GM21576 (cell line): Measurements from ENCODE around the gene TBX1.

Experiments
- ATAC-seq: cut with Tn5 transposase; IDR thresholded peaks from one replicate; pipeline ENCODE4 v1.9.1; 2021; ENCODE audit warnings: mild to moderate bottlenecking, moderate library complexity; ENCODE audit not compliant: unreplicated experiment

The TBX1 gene

DNA sequence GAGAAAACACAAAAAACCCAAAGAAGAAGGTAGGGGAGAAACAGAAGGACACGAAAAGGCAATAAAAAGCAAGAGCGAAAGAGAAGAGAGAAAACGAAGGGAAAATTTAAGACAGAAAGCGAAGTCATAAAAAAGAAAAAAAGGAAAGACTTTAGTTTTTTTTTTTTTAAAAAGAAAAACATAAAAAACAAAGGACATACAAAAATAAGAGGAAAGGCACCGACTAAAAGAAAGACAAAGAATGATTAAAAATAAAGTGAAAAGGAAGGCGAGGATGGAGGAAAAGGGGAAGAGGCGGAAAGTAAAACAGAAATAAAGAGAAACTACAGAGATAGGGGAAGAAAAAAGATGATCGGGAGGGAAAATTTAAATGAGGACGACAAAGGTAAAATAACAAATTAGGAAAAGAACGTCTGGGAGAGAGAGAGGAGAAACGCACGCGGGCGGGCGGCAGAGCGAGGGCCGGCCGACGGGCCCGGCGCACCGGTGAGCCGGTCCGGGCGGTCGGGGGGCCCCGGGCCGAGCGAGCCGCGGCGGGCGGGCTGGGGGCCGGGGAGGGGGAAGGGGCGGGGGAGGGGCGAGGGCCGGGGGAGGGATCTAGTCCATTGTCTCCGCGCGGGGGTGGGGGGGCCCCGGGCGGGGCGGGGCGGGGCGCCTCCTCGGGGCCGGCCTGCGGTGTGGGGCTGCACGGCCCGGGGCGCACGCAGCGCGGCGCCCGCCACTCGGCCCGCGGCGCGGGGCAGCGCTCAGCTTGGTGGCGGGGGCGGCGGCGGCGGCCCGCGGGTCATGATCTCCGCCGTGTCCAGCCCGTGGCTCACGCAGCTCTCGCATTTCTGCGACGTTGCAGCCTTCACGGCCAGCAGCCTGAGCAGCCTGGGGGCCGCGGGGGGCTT, at the start of gene TBX1:
TSS of gene TBX1 (plus strand) at position 721 of the 893 bp plus-strand sequence. CDS start at position 787, 66 bp downstream.
- no peak for ATAC-seq

DNA sequence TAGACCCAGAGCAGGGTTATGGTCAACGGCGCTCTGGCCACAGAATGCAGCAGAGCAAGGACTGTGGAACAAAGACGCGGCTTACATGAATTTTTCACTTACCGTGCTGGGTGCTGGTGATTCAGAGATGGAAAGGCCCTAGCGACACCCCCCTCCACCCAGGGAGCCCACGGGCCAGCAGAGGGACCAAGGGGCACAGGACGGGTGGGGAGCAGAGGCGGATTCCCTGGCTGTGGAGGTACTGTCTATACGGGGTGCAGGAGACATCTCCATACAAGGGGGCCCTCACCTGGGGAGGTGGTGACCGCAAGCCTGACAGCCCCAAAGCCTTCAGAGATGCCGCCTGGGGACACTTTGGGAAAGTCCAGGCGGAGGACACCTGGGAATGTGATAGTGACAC, 47.3 kb upstream of the TBX1 start:
- no peak for ATAC-seq

DNA sequence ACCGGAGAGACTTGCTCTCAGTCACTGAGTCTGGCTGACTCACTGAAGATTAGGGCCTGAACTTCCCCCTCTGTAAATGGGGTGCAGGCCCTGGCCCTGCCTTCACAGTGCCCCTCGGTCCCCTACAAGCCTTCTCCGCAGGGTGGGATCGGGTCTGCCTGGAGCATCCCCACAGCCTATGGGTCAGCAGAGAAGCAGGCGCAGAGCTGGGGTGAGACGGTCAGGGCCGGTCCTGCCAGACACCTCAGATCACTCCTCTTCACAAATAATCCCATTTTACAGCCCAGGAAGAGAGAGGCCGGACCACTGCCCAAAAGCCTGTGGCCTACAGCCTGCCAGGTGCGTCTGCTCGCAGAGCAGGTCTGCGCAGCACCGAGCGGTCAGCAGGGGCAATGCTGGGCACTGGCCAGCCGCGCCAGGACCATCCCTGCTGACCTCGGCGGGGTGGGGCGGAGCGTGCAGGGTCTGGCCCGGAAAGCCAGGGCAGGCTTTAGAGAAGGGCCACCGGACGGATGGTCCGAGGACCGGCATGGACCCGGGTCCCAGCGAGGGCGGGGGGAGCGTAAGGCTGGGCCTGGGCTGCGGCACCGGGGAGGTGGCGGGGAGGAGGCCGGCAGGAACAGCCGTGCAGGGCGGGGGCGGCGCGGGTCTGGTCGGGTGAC, 46.8 kb upstream of the TBX1 start:
- ATAC-seq: no peak

DNA sequence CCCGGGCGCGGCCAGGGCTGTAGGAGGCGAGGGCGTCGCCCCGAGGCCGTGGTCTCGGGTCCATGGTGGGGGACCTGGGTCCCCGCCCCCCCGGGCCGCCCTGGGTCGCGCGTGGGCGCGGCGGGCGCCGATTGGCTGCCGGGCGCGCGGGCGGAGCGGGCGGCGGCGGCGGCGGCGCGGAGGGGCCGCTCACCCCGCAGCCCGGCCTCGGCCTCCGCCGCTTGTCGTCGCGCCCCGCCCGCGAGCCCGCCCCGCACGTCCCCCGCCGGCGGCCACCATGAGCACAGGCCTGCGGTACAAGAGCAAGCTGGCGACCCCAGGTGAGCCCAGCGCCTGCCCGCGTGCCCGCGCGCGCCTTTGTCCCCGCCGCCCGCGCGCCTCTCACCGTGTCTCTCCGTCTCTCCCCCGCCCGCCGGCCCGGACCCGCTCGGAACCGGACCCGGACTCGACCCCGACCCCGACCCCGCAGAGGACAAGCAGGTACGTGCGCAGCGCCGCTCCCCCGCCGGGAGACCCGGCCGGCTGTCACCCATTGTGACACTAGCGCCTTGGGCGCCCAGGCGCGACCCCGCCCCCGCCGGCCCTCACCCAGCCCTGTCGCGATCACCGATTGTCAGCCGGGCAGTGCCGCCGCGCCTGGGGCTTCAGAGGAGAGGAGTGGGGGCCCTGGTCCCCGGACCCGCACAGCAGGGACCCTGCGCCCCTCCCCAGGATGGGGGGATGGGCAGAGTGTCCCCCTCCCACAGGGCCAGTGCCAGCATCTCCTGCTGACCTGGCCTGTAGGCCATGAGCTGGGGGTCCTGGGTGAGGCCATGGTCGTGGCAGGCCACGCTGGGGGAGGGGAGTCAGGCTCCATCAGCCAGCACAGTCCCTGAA, 46.0 kb upstream of the TBX1 start, which contains the start of gene SEPTIN5:
TSS of gene SEPTIN5 (plus strand) at position 192 of the 876 bp plus-strand sequence. CDS start at position 278, 86 bp downstream.
- ATAC-seq: no peak

DNA sequence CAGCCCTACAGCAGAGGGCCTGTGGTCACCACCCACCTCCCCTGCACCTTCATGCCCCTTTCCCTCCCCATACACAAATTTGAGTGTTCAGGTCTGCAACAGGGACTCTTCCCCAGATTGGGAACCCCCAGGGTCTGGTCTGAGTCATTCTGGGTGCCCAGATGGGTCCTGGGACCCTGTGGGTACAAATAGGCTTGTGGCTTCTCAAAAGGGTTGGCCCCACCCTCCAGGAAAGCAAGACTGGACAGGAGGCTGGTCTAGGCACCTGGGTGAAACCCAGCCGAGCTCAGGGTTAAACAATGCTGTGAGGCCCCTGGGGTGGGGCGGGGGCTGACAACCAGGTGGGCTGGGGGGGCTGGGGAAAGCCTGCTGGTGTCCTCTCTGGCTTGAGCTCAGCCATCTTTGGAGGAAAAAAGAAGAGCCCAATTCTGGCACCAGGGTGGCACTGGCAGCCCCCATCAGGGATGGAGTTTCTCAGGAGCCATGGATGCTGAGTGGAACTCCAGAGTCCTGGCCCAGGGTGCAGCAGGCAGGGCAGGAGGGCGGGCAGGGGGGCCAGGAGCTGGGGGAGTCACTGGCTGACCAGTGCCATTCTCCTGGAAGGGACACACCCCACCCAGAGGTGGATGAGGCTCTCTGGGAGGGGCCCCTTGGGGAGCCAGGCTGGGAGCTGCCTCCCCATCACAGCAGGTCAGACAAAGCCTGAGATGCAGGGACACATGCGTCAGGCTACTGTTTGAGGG, 45.2 kb upstream of the TBX1 start:
- ATAC-seq: no peak

DNA sequence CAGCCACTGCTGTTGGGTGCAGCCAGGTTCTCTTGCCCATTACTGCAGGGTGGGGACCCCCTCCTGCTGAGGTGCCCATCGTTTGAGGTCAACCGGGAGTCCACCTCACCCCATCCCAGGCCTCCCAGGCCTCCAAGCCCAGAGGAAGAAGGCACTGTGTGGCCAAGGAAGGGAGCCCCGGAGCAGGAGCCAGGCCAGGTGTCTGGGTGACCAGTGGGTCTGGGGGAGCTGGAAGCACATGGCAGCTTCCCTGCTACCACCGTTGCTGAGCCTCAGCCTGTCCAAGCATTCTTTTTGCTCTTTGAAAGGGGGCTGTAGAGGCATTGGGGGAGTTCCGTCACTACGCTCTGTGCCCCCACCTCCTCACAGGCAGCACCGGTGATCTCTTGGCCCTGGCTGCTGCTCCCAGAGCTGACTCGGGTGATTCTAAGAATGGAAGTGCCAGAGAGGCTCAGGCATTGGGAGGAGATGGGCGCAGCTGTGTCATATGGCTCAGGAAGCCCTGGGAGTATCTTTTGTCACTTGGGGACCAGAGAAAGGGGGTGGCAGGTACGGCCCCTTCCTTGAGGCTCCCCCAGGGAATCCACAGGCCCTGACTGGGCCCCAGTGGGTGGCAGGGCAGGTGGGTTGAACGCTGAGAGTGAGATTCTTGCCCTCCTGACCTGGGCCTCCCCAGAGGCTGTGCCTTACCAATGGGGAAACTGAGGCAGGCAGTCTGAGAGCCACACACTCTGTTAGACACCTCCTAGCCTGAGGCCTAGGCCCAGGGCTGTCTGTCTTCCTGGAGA, 44.3 kb upstream of the TBX1 start:
- ATAC-seq: no peak

DNA sequence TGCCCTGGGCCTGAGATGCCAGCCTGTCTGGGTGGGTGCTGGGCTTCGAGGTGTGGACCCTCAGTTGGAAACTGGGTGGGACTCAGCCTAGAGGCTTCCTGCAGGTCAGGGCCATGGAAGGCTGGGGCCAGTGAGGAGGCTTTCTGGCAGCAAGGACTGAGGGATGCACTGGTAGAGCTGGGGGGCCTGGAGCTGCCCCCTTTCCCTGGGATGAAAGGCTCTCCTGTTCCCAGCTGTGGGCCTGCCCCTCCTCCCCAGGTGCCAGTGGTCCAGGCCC, 43.8 kb upstream of the TBX1 start:
- ATAC-seq: no peak

DNA sequence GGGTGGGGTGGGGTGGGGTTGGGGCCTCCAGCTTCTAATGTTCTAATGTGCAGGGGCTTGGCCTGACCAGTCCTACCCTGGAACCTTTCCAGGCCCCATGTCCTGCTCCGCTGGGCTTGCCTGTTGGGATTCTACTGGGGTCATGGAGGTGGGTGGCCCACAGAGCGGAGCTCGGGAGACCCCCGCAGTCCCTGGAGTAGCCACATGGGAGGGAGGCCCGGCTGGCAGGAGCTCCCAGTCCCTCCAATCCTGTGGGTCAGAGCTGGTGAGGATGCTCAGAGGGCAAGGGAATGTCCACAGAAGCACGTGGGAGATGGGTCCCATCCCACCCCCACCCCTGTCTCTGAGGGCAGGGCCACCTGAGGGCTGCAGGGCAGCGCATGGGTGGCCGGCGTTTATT, 43.4 kb upstream of the TBX1 start:
- no peak for ATAC-seq

DNA sequence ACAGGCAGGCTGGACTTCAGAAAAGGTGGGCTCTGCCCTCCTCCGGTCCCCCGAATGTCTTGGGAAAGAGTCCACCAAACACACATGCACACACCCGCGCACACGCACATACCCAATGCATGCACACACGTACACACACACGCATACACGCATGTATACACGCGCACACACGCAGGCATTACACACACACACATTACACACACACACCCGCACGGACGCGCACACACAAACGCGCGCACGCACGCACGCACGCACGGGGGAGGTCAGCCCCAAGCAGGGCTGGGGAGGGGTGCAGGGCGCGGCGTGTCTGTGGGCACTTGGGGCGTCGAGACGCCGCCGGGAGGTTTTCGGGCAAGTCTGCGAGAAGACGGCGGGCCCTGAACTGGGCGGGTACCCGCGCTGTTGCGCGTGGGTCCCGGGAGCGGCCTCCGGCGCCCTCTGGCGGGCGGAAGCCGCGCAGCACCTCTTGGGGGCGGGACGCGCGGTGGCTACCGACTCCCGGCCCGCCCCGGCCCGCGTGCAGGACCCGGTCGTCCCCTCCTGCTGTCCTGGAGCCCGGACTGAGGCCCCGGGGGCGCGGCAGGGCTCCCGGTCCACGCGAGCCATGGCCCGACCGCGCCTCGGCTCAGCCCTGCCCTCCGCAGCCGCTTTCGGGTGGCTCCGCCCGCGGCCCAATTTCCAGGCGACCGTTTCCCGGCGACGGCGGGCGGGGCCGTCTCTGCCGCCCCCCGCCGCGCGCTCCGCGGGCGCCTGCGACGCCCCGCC, 42.7 kb upstream of the TBX1 start:
- ATAC-seq: no peak

DNA sequence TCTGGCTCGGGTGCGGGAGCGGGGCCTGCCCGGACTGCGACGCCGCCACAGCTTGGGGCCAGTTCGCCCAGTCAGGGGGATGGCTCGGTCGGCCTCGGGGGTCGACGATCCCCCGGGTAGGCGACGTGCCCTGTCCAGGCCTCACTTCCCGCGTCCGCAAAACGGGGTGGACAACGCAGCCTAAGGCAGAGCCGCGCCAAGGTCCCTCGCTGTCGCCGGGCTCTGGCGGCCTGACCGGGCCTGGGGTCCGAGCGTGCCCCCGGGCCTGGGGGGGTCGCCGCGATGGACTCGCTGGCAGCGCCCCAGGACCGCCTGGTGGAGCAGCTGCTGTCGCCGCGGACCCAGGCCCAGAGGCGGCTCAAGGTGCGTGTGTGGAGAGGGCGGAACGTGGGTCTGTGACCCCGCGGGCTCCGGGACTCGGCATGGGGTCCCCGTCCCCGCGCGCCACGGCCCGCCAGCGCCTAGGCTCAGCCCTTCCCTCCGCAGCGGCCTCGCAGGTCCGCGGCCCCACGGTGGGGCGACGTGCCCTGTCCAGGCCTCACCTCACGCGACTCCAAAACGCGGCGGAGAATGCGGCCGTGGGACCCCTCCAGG, 42.0 kb upstream of the TBX1 start:
- no peak for ATAC-seq

DNA sequence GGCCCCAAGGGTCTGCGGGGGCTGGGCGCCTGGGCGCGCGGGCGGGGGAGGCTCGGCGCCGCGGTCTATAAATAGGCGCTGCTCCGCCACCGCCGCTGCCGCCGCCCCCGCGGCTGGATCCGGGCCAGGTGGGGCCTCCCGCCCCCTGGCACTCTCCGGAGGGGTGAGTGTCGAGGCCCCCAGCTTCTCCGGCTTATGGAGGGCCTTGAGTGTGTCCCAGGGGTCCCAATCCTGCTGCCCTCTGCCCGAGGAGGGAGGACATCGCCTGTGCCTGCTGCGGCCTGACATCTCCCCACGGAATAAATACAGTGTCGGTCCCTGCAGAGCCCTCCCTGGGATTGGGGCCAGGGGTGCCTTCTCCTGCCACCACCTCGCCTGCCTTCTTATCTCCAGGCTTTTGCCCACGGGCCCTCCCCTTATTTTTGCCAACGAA, 41.5 kb upstream of the TBX1 start:
- ATAC-seq: no peak

DNA sequence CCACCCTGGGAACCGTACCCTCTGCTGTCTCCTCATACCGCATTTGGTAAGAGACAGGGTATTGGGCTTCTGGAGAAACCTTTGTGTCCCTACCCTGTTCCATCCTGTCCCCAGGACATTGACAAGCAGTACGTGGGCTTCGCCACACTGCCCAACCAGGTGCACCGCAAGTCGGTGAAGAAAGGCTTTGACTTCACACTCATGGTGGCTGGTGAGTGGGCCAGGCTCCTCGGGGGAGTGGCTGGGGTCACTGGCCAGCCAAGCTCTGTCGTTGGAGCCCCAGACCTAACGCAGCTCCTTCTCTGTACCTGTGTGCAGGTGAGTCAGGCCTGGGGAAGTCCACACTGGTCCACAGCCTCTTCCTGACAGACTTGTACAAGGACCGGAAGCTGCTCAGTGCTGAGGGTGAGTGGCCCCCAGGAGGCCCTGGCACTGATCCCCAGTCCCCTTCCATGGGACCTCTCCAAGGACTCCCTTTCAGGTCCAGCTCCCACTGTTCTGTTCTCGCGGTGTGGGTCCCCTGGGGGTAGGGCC, 41.0 kb upstream of the TBX1 start:
- ATAC-seq: no peak

DNA sequence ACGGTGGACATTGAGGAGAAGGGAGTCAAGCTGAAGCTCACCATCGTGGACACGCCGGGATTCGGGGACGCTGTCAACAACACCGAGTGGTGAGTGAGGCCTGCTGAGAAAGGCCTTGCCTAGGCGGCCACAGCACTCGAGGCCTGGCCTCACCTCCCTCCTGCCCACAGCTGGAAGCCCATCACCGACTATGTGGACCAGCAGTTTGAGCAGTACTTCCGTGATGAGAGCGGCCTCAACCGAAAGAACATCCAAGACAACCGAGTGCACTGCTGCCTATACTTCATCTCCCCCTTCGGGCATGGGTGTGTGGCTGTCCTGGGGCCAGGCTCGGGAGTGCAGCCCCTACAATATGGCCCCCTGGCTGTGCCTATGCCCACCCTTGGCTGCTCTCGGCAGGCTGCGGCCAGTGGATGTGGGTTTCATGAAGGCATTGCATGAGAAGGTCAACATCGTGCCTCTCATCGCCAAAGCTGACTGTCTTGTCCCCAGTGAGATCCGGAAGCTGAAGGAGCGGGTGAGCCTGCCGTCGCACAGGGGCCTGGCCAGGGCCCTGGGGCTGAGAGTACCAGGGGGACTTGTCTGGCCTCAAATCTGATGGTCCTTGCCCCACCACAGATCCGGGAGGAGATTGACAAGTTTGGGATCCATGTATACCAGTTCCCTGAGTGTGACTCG, 40.3 kb upstream of the TBX1 start:
- ATAC-seq: no peak

DNA sequence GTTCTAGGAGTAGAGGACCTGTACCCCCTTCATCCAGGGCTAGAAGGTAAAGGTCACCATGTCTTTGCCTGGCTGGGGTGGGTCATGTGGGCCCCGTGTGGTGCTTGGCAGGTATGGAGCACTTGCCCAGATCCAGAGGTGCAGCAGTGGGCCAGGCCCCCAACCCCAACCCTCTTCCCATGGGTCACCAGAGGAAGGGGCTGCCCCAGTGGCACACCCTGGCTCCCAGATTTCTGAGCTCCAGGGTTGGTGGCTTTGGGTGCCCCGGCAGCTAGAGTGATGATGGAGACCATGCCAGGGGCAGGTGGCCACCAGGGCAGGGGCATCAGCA, 39.6 kb upstream of the TBX1 start:
- ATAC-seq: no peak

DNA sequence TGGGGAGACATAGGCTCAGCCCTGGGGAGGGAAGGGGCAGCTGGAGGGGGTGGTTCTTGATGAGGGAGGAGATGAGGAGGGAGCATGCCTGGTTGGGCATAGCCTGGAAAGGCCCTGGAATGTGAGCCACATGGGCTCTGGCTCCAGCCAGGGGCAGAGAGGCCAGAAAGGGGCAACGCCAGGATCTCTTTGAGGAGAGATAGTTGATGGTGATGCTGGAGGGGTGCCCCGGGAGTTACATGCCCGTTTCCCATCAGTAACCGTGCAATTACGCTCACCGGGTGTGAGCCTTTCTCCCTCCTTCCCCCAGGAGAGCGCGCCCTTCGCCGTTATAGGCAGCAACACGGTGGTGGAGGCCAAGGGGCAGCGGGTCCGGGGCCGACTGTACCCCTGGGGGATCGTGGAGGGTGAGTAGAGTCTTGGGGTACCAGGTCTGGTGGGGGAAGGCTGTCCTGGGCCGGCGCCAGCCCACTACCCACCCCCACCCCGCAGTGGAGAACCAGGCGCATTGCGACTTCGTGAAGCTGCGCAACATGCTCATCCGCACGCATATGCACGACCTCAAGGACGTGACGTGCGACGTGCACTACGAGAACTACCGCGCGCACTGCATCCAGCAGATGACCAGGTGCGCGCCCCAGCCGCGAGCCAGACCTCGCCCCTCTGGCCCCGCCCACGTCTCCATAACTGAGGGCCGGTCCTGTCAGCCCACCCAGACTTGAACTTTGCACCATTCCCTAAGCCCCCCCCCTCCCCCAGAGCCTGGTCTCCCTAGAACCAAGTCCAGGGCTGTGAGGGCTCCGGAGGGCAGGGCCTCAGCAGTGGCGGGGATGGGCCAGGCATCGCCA, 39.0 kb upstream of the TBX1 start:
- ATAC-seq: no peak

DNA sequence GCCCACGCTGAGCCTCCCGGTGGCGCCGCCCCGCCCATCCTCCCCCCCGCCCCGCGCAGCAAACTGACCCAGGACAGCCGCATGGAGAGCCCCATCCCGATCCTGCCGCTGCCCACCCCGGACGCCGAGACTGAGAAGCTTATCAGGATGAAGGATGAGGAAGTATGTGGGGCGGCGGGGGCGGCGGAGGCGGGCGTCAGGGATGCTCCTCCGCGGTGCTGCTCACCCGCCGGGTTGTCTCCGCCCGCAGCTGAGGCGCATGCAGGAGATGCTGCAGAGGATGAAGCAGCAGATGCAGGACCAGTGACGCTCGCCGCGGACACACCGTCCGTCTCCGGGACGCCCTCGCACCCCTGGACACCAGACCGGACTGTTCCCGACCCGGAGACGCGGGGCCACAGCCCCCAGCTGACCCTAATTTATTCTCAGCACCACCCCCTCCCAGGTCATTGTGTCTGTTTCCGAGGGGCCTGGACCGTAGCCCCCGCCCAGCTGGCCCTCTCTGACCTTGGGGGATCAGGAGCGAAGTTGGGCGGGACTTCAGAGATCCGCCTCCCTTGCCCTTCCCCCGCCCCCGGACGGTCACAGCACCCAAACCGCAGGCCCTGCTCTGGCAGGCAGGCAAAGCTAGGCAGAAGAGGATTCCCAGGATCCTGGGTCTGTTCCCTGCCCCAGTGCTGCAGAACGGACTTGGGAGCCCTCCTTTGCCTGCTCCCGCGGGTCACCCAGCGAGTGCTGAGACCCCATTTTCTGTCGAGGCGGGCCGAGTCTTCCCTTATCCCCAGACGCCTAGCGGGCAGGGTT, 38.2 kb upstream of the TBX1 start:
- ATAC-seq: no peak

DNA sequence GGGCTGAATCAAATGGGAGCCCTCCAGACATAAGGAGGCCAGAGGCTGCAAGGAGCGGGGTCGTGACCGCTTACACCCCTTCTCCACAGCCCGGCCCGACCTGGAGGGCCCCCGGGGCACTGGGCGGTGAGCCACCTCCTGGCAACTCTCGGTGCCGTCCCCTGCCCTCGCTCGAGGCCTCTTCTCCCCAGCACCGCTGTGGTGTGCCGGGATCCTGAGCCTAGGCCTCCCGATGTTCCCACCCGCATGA, 37.7 kb upstream of the TBX1 start:
- no peak for ATAC-seq
